Muscle of leg (tissue), 11 donors: ENCODE results near the gene ZFYVE28. TPM values are rescaled to one million over a fixed set of nuclear protein-coding genes. Genes with fewer than 3 reads are reported as not detected.

ENCODE experiments used
- DNase-seq: peaks from one replicate; pipeline ENCODE4 v3.0.0; 2013
- H3K27ac ChIP-seq: one replicate; pipeline ENCODE4 v1.5.1; 2013; ENCODE audit warnings: mild to moderate bottlenecking, low read length, control low read depth
- H3K27me3 ChIP-seq: one replicate; pipeline ENCODE4 v1.6.1; 2013; ENCODE audit warnings: low read length; ENCODE audit not compliant: control insufficient read depth, insufficient read depth
- H3K36me3 ChIP-seq: one replicate; pipeline ENCODE4 v1.6.1; 2013; ENCODE audit warnings: low read length; ENCODE audit not compliant: control insufficient read depth, insufficient read depth
- H3K4me1 ChIP-seq: one replicate; pipeline ENCODE4 v1.6.1; 2013; ENCODE audit warnings: low read length; ENCODE audit not compliant: control insufficient read depth, insufficient read depth
- H3K4me3 ChIP-seq: one replicate; pipeline ENCODE4 v1.5.1; 2013; ENCODE audit warnings: low read length, control low read depth
- H3K9me3 ChIP-seq: replicated peaks from 2 replicates; pipeline ENCODE4 v1.6.1; 2013; ENCODE audit warnings: low read depth, low read length; ENCODE audit not compliant: control insufficient read depth
- WGBS: methylation state at CpG from one replicate; pipeline ENCODE4 v1.1.5; 2013; ENCODE audit warnings: missing lambda C conversion rate; ENCODE audit not compliant: insufficient coverage; 5-methylcytosine and 5-hydroxymethylcytosine counted together
- polyA plus RNA-seq, 8 donors: library from polyadenylated mRNA; unstranded; fragments of 120-200 nt; gene quantifications; one replicate each; pipeline versions ENCODE4 v1.2.1 to v1.2.3, GENCODE V29; 2013; ENCODE audit warnings: inconsistent platforms in 1 of 8, low replicate concordance in 1 of 8; ENCODE audit not compliant: insufficient read length in 8 of 8, insufficient read depth in 1 of 8
- total RNA-seq: library from RNA; stranded (reverse); fragments of 120-200 nt; gene quantifications from one replicate; pipeline ENCODE4 v1.2.4, GENCODE V29; 2013

ZFYVE28 gene
- total and polyA plus RNA-seq, 9 donors = 0.94 to 3.1 (median 1.6) TPM

- Histone ChIP-seq H3K27ac (no peak overlapping the region), H3K9me3 (peaks cover 8% of the 10 kb centered on the region), H3K4me1 (peaks cover 14% of the 10 kb centered on the region), H3K4me3 (no peak overlapping the region), H3K36me3 (no peaks in the 10 kb centered on the region), H3K27me3 (no peaks in the 10 kb centered on the region)
- WGBS = 90% methylated on average over 24 of the region's 28 CpGs
- DNase-seq = no peak
These were observed 115.9 kb downstream of the ZFYVE28 start for GRCh38 chr4:2302387-2303119.

- DNase-seq = no peak
- Histone ChIP-seq H3K4me1 (peaks cover 15% of the 10 kb centered on the region), H3K27ac (no peak overlapping the region), H3K9me3 (peaks cover 8% of the 10 kb centered on the region), H3K36me3 (no peaks in the 10 kb centered on the region), H3K4me3 (no peak overlapping the region), H3K27me3 (no peaks in the 10 kb centered on the region)
- WGBS = 42% methylated on average over 13 of the region's 19 CpGs
These were observed 116.6 kb downstream of the ZFYVE28 start for GRCh38 chr4:2301806-2302205.

DNA sequence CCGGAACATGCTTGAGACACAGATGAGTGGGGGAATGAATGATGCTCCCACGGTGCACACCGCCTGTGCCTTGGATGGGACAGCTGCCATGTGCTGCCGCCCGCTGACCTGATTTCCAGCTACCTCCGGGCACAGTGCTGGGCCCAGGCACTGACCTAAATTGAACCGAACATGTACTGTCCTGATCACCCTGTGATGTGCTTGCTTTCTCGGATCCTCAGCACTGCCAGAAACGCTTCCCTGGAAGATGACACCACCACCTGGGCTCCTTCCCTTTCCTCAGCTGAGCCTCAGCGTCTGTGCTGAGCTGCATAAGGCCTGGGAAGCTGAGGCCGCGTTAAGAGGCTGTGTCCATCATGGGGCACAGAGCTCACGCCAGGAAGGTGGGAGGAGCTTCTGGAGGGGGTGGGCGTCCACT is 117.2 kb downstream of the ZFYVE28 start:
- no peak for DNase-seq
- H3K4me3 ChIP-seq = no peak overlapping the region
- H3K9me3 ChIP-seq = peaks cover 8% of the 10 kb centered on the region
- peaks cover 21% of the 10 kb centered on the region for H3K4me1 ChIP-seq
- WGBS = 61% methylated on average over 13 of the region's 14 CpGs
- H3K27ac ChIP-seq = no peak overlapping the region
- no peaks in the 10 kb centered on the region for H3K27me3 ChIP-seq
- H3K36me3 ChIP-seq = no peaks in the 10 kb centered on the region

DNA sequence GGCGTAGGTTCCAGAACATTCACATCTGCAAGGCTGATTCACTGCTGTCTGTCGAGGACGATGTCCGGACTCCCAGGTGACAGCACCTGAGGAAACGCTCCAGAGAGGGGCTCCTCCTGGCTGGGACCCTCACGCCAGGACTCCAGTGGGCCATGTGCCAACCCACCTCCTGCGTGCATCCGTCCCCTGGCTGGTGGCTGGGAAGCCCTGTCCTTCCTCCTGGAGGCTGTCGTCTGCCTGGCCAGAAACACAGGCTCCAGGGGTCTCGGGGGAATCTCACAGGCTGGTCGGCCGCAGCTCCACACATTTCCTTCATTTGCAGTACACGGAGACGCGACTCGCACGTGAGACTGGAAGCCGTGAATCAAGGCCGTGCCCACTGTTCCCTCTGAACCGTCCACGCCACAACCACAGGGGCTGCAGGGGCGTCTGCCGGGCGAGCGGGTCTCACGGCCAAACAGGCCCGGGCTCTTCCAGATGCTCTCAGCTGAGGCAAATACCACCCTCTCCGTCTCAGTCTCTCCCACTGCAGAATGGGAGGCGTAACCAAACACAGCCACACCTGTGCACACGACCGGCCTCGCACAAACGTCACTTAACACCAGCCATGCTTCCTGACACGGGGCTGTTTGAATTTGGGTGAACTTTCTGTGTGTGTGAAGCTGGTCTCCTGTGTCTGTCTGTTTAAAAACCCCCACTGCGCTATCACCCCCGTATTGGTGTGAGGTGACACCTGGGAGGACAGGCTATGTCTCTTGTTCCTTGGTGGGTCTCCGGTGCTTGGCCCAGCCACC is 117.8 kb downstream of the ZFYVE28 start:
- peaks cover 8% of the 10 kb centered on the region for H3K9me3 ChIP-seq
- no peak overlapping the region for H3K4me3 ChIP-seq
- no peak overlapping the region for H3K27ac ChIP-seq
- no peaks in the 10 kb centered on the region for H3K27me3 ChIP-seq
- DNase-seq = no peak
- peaks cover 26% of the 10 kb centered on the region for H3K4me1 ChIP-seq
- H3K36me3 ChIP-seq = no peaks in the 10 kb centered on the region
- WGBS = 54% methylated on average over 26 of the region's 37 CpGs

GRCh38 chr4:2299794-2300193 is 118.7 kb downstream of the ZFYVE28 start:
- Histone ChIP-seq H3K36me3 (no peaks in the 10 kb centered on the region), H3K4me1 (peaks cover 26% of the 10 kb centered on the region), H3K27ac (no peak overlapping the region), H3K27me3 (no peaks in the 10 kb centered on the region), H3K9me3 (peaks cover 8% of the 10 kb centered on the region), H3K4me3 (no peak overlapping the region)
- 100% methylated on average over 1 of the region's 2 CpGs for WGBS
- DNase-seq = no peak

GRCh38 chr4:2298532-2298991 is 119.9 kb downstream of the ZFYVE28 start:
- Histone ChIP-seq H3K9me3 (peaks cover 8% of the 10 kb centered on the region), H3K36me3 (no peaks in the 10 kb centered on the region), H3K4me3 (no peak overlapping the region), H3K27ac (no peak overlapping the region), H3K27me3 (no peaks in the 10 kb centered on the region), H3K4me1 (peaks cover 26% of the 10 kb centered on the region)
- DNase-seq = no peak
- WGBS = 67% methylated on average over 20 of the region's 23 CpGs

DNA sequence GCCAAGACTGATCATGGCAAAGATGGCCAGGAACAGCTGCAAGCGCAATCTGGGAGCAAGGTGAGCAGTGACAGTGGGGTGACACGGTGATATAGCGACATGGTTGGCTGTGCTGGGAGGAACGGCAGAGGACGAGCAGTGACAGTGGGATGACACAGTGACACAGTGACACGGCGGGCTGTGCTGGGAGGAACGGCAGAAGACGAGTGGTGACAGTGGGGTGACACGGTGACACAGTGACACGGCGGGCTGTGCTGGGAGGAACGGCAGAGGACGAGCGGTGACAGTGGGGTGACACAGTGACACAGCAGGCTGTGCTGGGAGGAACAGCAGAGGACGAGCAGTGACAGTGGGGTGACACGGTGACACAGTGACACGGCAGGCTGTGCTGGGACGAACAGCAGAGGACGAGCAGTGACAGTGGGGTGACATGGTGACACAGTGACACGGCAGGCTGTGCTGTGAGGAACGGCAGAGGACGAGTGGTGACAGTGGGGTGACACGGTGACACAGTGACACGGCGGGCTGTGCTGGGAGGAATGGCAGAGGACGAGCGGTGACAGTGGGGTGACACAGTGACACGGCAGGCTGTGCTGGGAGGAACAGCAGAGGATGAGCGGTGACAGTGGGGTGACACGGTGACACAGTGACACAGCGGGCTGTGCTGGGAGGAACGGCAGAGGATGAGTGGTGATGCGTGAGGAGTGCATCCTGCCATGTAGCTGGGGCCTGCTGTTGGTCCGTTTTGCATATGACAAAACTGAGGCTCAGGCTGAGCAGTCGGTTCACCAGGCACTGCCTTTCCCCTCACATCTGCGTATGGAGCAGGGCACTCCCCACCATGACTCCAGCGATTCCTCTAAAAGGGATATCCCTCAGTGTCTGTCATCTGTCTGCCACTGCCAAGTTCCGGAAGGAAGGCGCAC is 120.6 kb downstream of the ZFYVE28 start:
- 89% methylated on average over 38 of the region's 40 CpGs for WGBS
- no peaks in the 10 kb centered on the region for H3K36me3 ChIP-seq
- peaks cover 26% of the 10 kb centered on the region for H3K4me1 ChIP-seq
- peaks cover 7% of the 10 kb centered on the region for H3K9me3 ChIP-seq
- no peak for DNase-seq
- no peaks in the 10 kb centered on the region for H3K27me3 ChIP-seq
- no peak overlapping the region for H3K4me3 ChIP-seq
- no peak overlapping the region for H3K27ac ChIP-seq

DNA sequence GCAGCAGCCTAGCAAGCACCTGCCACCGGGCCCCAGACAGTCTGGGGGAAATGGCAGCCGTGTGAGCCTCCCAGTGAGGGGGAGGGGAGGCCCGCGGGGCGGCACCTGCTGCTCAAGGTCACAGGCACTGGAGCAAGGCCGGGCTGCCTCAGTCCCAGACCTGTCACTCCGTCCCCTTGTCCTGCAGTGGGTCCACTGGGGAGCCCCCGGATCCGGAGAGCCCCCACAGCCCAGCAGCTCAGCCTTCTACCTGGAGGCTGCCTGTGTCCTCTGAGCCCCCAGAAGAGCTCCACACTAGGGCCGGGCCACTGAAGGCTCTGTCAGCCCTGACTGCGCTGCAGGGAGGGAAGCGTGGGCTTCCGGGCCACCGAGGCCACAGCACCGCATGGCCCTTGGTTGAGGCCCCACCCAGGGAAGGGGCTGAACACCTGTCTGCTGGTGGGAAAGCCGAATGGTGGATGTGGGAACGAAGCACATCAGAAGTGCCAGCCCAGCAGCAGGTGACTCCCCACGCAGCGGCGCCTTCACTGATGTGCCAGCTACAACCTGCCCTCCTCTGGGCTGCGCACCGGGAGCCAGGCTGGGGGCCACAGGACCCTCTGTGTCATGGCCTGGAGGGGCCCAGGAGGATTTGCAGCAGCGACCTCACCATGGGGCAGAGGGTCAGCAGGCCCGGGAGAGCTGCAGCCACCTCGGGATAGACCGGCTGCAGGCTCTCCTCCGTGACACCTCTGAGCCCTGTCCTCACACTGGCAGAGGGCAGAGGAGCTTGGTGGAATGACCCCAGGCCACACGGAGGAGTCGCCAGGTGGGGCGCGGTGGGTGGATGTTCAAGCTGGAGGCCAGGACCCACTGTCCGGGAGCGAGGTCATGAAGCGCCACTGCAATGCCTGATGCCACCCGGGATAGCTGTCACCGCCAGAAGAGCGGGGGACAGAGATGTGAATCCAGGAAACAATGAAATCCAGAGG is 121.5 kb downstream of the ZFYVE28 start:
- H3K36me3 ChIP-seq = no peaks in the 10 kb centered on the region
- no peak for DNase-seq
- peaks cover 33% of the 10 kb centered on the region for H3K4me1 ChIP-seq
- H3K27me3 ChIP-seq = no peaks in the 10 kb centered on the region
- H3K4me3 ChIP-seq = no peak overlapping the region
- no peak overlapping the region for H3K27ac ChIP-seq
- H3K9me3 ChIP-seq = no peaks in the 10 kb centered on the region
- 76% methylated on average over 37 of the region's 37 CpGs for WGBS

DNA sequence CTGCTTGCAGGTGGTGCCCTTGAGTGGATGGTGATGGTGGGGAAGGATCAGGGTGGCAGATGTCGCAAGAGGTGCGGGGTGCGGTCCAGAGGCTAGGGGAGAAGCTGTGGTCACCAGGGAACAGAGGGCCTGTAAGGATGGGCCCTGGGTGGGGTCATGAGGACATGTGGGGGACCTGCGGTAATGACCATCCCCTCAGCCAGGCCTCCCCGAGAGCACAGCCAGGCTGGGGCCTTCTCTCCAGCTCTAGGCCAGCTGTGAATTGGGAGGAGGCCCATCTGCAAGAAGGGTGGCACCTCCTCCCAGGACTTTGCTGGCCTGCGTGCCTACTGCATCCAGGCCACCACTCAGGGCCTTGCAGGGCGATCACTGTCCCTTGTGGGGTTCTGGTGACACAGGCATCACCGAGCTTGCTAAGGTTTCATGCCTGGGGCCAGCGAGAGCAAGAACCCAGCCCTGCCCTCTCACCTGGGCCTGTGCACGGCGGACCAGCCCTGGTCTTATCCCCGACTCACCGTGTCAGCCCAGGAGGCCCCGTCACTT is 122.5 kb downstream of the ZFYVE28 start:
- Histone ChIP-seq H3K36me3 (no peaks in the 10 kb centered on the region), H3K4me3 (no peak overlapping the region), H3K4me1 (peaks cover 35% of the 10 kb centered on the region), H3K27ac (no peak overlapping the region), H3K9me3 (no peaks in the 10 kb centered on the region), H3K27me3 (no peaks in the 10 kb centered on the region)
- no peak for DNase-seq
- WGBS = 85% methylated on average over 12 of the region's 14 CpGs
